ENCODE results near the gene RPS5.
A peak's percentile ranks its signal among the peaks of the same experiment; 100 is the strongest.
"Not testable (repeated sequence)": the region's sequence is repeated elsewhere in the genome, so short reads cannot be mapped to it uniquely, and the experiment has no call there.

RPS5 gene

DNA sequence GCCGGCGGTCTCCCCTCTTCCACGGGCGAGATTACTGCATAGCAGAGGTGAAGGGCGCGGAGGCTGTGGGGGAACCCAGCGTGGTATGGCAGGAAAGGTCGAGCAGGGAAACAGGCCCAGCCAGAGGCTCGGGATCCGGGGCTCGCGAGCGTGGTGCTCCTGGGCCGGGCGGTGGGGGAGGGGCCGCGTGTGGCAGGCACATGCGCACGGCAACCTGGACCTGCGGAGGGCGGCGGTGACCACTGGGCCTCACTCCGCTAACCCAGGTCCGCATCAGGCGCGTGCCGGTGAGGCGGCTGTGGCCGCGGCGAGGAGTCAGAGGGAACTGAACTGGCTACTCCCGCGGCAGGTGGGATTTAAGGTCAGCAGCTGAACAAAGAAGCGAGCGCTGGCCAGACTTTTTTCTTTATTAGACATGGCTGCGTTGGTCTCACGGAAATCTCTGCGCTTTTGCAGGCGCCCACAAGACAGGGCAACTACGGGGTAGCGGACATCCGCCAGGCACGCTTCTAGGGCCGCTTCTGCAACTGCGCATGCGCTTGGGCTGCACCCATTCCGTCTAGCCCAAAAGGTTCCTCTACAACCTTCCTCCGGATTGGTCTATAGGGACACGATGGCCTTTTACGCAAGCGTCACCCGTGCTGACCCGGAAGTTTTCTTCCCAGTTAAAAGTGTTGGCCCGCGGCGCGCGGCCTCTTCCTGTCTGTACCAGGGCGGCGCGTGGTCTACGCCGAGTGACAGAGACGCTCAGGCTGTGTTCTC lies at the start of gene RPS5:
TSS of gene RPS5 (plus strand) at position 694 of the 762 bp plus-strand sequence. CDS start 869 bp downstream, outside the sequence.
- peak; percentile 93 for DNase-seq

DNA sequence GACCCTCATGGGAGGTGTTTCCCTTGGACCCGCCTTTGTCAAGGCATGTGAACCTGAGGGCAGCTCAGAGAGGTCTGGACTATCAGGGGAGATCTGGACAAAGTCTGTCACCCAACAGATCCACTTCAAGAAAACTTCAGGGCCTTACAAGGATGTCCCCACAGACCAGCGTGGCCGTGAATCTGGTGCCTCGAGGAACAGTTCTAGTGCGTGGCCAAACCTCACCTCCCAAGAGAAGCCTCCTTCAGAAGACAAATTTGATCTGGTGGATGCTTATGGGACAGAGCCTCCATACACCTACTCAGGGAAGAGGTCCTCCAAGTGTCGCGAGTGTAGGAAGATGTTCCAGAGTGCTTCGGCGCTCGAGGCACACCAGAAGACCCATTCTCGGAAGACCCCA lies 48.7 kb upstream of the RPS5 start:
- DNase-seq, result no peak

GRCh38 chr19:58338825-58339558 lies 48.1 kb upstream of the RPS5 start:
- DNase-seq, result no peak

DNA sequence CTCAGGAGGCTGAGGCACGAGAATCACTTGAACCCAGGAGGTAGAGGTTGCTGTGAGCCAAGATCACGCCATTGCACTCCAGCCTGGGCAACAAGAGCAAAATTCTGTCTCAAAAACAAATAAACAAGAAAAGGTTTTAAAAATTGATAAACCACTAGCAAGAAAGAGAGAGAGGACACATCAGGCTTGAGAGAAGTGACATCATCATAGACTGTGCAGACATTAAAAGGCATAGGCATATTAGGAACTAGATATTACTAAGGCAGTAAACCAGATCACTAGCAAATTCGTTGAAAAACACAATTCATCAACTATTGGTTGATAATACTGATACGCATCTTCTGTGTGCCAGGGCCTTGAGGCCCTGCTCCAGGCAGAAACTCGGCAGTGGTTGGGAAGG lies 41.5 kb upstream of the RPS5 start:
- no peak for DNase-seq

DNA sequence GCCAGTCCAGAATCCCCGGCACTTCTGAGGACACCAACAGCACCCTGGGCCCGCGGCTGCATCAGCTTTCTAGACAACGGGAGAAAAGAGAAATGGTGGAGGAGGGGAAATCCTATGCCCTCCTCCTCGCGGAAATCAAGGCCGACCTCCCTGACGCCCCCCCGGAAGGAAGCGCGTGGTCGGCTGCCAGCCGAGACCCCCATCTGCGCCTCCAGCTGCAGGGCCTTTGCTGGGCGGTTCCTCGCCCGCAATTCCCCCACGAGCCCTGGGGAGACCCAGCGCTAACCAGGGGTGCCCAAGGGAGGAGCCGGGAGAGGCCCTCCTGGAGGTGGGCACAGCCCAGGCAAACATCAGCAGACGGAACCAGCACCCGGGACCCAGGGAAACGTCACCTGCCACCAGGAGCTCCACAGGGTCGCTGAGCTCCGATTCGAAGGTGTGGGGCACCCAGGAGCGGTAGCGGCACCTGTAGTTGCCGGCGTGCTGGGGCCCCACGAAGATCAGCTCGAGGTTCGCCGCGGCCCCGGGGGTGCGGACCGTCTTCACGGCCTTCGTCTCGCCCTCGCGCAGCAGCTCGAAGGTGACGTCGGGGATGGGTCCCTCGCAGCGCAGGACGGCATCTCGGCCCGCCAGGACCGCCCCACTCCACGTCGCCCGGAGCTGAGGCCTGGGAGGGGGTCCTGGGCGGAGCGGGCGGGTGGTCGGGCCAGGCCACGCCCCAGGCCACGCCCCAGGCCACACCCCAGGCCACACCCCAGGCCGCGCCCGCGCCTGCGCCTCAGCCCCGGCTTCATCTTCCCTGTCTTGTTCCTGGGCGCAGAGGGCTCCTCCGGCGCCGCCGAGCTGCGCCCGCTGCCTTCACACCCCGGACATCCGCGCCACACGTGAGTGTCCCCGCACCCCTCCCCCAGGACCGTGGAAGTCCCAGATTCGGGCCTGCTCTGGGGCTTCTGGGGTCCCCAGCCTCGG lies 39.8 kb upstream of the RPS5 start:
- peak; percentile 72 for DNase-seq

DNA sequence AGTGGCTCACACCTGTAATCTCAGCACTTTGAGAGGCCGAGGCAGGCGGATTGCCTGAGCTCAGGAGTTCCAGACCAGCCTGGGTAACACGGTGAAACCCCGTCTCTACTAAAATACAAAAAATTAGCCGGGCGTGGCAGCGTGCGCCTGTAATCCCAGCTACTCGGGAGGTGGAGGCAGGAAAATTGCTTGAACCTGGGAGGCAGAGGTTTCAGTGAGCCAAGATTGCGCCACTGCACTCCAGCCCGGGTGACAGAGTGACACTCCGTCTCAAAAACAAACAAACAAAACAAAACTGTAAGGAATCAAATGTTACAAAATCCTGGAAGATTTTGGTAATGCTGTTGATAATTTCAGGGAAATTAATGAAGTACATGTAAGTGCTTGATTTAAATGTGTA lies 39.0 kb upstream of the RPS5 start:
- not testable (repeated sequence) for DNase-seq

DNA sequence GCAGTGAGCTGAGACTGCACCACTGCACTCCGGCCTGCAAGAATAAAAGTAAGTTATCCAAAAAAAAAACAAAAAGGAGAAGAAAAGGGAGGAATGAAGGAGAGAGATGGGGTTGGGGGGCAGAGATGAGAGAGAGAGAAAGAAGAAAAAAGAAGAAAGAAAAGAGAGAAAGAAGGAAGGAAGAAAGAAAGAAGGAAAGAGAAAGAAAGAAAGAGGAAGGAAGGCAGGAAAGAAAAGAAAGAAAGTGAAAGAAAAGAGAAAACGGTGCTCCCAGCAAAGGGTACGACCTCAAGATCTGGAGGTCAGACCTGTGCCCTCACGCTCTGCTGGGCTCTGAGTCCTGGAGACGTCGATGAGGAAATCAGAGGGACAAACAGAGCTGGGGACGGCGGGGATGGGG lies 37.5 kb upstream of the RPS5 start:
- no peak for DNase-seq

DNA sequence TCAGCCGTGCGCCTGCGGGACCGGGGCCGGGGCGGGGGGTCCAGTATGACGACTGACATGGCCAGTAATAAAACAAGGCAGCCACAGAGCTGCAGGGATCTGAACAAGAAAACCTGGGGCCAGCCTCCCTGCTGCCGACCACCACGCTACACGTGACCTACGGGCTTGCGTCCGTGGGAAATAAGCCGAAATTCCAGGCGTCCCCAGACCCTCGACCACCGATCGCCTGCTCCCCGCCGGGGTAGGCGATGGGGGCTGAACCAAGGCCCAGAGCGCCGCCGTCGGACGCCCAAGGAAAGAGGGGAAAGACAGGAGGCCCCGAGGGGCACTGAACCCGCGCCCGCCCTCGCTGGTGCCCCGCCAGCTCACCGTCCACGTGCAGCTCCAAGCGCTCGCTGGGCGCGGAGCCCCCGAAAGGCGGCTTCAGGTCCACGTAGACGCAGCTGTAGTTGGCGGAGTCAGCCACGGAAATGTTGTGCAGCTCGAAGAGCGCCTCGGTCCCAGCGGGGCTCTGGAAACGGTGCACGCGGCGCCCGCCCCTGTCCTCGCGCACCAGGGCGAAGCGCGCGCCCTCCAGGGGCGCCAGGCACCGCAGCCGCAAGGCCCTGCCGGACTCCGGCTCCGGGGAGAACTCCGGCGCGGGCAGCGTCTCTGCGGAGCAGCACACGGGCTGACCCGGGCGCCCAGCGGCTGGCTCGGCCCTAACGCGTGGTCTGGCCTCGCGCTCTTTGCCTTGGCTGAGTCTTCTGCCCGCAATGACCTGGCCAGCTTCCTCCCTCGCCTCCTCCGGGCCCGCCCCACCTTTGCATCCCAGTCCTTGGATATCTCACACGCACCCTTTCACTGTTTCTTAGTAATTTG lies 36.8 kb upstream of the RPS5 start:
- DNase-seq, result no peak

- DNase-seq, result no peak
Measured at GRCh38 chr19:58350871-58351557, 36.1 kb upstream of the RPS5 start.

- DNase-seq, result no peak
Measured at GRCh38 chr19:58351558-58351878, 35.6 kb upstream of the RPS5 start.

- DNase-seq, result no peak
Measured at GRCh38 chr19:58351990-58352755, 34.9 kb upstream of the RPS5 start.

DNA sequence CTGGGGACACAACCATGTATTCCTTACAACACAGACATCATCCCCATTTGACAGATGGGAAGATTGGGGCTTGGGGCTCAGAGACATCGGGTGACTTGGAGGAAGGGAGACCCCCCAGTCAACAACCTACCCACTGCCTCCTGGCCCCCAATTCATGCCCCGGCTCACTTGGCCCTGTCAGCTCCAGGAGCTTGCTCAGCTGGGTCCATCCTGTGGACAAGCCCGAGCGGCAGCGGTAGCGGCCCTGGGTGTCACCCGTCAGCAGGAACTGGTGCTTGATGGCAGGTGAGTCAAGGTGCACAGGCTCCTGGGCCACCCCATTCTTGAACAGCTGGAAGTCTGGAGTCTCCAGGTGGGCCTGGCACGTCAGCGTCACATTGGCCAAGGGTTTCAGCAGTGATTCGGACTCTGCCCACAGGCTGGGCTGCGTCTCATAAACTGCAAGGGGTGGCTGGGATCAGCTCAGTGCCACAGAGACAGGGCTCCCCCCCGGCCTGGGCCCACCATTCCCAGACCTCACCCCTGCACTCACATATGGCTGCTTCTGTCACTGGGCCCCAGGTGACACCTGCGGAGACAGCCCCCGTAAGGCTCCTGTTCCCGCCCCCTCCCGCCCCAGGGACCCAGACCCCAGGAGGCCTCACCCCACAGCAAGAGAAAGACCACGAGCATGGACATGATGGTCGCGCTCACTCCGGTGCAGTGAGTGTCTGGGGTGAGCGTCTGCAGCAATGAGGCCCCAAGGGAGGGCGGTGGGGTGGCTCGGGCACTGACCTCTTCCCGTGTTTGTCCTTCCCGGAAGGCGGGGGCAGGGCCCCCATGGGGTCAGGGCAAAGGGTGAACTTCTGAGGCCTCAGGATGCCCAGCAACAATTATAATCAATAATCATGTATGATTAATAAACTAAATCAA lies 34.1 kb upstream of the RPS5 start, which contains the start of gene A1BG:
TSS of gene A1BG (minus strand) at position 733 of the 912 bp plus-strand sequence. CDS start at position 678, 55 bp downstream.
- no peak for DNase-seq

DNA sequence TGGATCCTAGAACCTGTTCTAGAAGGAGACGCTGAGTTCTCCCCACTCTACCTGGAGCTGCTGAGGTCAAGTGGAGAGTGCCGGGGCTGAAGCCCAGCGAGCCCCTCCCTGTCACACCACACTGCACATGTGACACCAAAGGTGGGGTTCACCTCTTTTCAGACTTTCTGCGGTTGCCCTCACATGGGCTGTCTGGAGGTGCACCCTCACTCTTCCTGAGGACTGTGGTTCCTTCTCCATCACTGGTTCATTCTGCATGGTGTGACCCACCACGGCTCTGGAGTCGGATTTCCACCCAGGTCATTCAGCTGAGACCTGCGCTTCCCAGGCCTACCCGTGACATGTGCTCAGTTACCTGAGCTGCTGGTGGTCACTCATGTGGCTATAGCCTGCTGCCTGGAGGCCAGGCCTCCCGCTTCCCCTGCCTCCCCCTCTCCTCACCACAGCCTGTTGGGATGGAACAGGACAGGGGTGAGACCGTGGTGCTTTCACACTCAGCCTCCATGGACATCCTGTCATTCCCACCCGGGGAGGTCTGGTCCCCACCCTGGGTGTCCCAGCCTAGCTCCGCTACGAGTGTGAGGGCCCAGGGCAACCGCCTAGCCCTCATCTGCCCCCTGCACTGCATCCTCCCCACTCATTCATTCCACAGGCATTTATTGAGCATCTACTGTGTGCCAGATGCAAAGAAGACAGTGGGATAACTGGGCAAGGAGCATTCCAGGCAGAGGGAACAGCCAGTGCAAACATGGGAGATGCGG lies 33.2 kb upstream of the RPS5 start:
- no peak for DNase-seq

GRCh38 chr19:58354478-58355030 lies 32.5 kb upstream of the RPS5 start:
- no peak for DNase-seq

GRCh38 chr19:58355215-58355796 lies 31.8 kb upstream of the RPS5 start:
- no peak for DNase-seq

DNA sequence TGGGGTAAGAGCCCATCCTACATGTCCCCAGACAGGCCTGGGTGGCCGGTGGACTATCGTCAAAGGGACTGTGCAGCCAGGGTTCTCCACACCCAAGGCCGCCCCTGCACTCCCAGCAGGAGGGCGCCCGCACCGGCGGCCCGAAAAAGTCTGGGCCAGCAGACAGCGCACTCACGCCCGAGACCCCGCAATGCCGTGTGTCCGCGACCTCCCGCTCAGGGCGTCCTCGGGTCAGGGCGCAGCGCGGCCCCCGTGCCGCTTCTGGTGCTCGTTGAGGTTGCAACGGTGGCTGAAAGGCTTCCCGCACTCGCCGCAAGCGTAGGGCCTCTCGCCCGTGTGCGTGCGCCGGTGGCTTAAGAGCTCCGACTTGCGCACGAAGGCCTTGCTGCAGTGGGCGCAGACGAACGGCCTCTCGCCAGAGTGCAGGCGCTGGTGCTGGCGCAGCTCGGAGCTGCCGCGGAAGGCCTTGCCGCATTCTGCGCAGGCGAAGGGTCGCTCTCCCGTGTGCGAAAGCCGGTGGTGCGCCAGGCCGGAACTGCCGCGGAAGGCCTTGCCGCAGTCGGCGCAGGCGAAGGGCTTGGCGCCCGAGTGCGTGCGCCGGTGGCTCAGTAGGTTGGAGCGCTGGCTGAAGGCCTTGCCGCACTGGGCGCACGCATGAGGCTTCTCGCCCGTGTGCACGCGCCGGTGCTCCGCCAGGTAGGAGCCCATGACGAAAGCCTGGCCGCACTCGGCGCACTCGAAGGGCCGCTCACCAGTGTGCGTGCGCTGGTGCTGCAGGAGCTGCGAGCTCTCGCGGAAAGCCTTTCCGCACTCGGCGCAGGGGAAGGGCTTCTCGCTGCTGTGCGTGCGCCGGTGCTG lies 30.9 kb upstream of the RPS5 start:
- DNase-seq, result peak; percentile 31
